Limb (tissue), 2 donors: ENCODE data around the gene STAT4.
A peak's percentile ranks its signal among the peaks of the same experiment; 100 is the strongest.

ENCODE experiments used
- DNase-seq, 2 donors: peaks; one replicate each; pipeline ENCODE4 v3.0.0-alpha.2; 2016; ENCODE audit errors: extremely low spot score in 2 of 2

The STAT4 gene

GRCh38 chr2:191174442-191174841, 23.6 kb upstream of the STAT4 start:
- no peak for DNase-seq

- no peak for DNase-seq
These were observed 22.4 kb upstream of the STAT4 start for GRCh38 chr2:191173206-191173605.

- no peak for DNase-seq
These were observed 21.0 kb upstream of the STAT4 start for GRCh38 chr2:191171708-191172355.

- DNase-seq, result no peak
These were observed 20.5 kb upstream of the STAT4 start for GRCh38 chr2:191171286-191171685.

- no peak for DNase-seq
These were observed 20.0 kb upstream of the STAT4 start for GRCh38 chr2:191170773-191171172.

- no peak for DNase-seq
These were observed 19.5 kb upstream of the STAT4 start for GRCh38 chr2:191170301-191170636.

- DNase-seq, result no peak
These were observed 18.9 kb upstream of the STAT4 start for GRCh38 chr2:191169456-191170300.

GRCh38 chr2:191167766-191168165, 17.0 kb upstream of the STAT4 start:
- DNase-seq, result no peak

- no peak for DNase-seq
These were observed 16.1 kb upstream of the STAT4 start for GRCh38 chr2:191166756-191167445.

- DNase-seq, result no peak
These were observed 15.4 kb upstream of the STAT4 start for GRCh38 chr2:191166111-191166755.

GRCh38 chr2:191165176-191165643, 14.4 kb upstream of the STAT4 start:
- peak in 1 of 2 donors; percentile 66 for DNase-seq

GRCh38 chr2:191158747-191159146, 8.0 kb upstream of the STAT4 start:
- no peak for DNase-seq

- no peak for DNase-seq
These were observed 7.4 kb upstream of the STAT4 start for GRCh38 chr2:191158193-191158592.

GRCh38 chr2:191155608-191156071, 4.8 kb upstream of the STAT4 start:
- no peak for DNase-seq

- DNase-seq, result no peak
These were observed 2.9 kb upstream of the STAT4 start for GRCh38 chr2:191153716-191154115.

- no peak for DNase-seq
These were observed 1.9 kb upstream of the STAT4 start for GRCh38 chr2:191152482-191153240.

- DNase-seq, result no peak
These were observed 537 bp upstream of the STAT4 start for GRCh38 chr2:191151331-191151730.

GRCh38 chr2:191150230-191150599, 579 bp downstream of the STAT4 start:
- DNase-seq, result no peak

GRCh38 chr2:191149391-191149790, 1.4 kb downstream of the STAT4 start:
- no peak for DNase-seq

- DNase-seq, result no peak
These were observed 2.0 kb downstream of the STAT4 start for GRCh38 chr2:191148791-191149190.

GRCh38 chr2:191148281-191148680, 2.5 kb downstream of the STAT4 start:
- DNase-seq, result no peak
